ENCODE results near the gene SZT2. TPM values are rescaled to one million over a fixed set of nuclear protein-coding genes. Genes with fewer than 3 reads are reported as not detected.

The SZT2 gene
- total RNA-seq, 6 experiments from 2014 or later: 12.7 to 30.4 (median 19.2) TPM

DNA sequence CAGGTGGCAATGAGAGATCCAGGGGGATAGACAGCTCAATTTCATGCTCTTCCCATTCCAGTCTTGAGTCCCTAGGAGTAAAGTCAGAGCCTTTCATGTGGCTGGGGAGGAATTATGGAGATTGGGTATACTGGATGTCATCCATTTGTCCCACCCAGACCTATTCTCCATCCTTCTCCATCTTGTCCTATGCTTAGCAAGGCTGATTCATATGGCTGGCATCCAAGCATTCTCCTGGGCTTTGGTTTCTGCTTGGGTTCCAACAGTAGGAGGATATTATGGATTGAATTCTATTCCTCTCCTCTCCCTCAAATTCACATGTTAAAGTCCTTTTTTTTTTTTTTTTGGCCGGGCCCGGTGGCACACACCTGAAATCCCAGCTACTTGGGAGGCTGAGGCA lies 34.8 kb upstream of the SZT2 start:
- Histone ChIP-seq H3K27ac (no peak overlapping the region), H3K27me3 (no peaks in the 10 kb centered on the region), H3K9me3 (no peaks in the 10 kb centered on the region), H3K4me1 (peaks cover 0 to 18% (median 6%) of the 10 kb centered on the region in 4 donors), H3K36me3 (no peaks in the 10 kb centered on the region), H3K4me3 (no peak overlapping the region)
- no peak for TF ChIP-seq POLR2A (IDR thresholded peaks at IDR 0.05)
- TF ChIP-seq, protein P1, sequence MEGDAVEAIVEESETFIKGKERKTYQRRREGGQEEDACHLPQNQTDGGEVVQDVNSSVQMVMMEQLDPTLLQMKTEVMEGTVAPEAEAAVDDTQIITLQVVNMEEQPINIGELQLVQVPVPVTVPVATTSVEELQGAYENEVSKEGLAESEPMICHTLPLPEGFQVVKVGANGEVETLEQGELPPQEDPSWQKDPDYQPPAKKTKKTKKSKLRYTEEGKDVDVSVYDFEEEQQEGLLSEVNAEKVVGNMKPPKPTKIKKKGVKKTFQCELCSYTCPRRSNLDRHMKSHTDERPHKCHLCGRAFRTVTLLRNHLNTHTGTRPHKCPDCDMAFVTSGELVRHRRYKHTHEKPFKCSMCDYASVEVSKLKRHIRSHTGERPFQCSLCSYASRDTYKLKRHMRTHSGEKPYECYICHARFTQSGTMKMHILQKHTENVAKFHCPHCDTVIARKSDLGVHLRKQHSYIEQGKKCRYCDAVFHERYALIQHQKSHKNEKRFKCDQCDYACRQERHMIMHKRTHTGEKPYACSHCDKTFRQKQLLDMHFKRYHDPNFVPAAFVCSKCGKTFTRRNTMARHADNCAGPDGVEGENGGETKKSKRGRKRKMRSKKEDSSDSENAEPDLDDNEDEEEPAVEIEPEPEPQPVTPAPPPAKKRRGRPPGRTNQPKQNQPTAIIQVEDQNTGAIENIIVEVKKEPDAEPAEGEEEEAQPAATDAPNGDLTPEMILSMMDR (IDR thresholded peaks at IDR 0.05): no peak
- 73% methylated on average over 2 of the region's 2 CpGs for WGBS (ENCODE audit: insufficient coverage, low coverage, low lambda C conversion rate, missing lambda C conversion rate)
- ATAC-seq (no peak), DNase-seq (no peak)
- intact Hi-C loops (cut with DNase I): no loop called here

GRCh38 chr1:43357251-43357650 lies 32.4 kb upstream of the SZT2 start:
- intact Hi-C loops (cut with DNase I): no loop called here
- no peak for DNase-seq
- no peaks in the 10 kb centered on the region for H3K9me3 ChIP-seq
- H3K4me1 ChIP-seq: peaks cover 0 to 13% (median 5%) of the 10 kb centered on the region in 4 donors
- H3K36me3 ChIP-seq: peaks cover 0 to 6% (median 0%) of the 10 kb centered on the region in 4 donors
- H3K27ac ChIP-seq: no peak overlapping the region
- WGBS (ENCODE audit: insufficient coverage, low coverage, low lambda C conversion rate, missing lambda C conversion rate): 88% methylated on average over 4 of the region's 4 CpGs
- ATAC-seq: no peak
- H3K4me3 ChIP-seq: no peak overlapping the region
- H3K27me3 ChIP-seq: no peaks in the 10 kb centered on the region
- TF ChIP-seq, protein P1 (IDR thresholded peaks at IDR 0.05): no peak
- no peak for TF ChIP-seq POLR2A (IDR thresholded peaks at IDR 0.05)

GRCh38 chr1:43358121-43358745 lies 31.5 kb upstream of the SZT2 start:
- Histone ChIP-seq H3K4me3 (peak overlapping the region; percentile 41 to 70 (median 69)), H3K4me1 (peaks cover 0 to 13% (median 5%) of the 10 kb centered on the region in 4 donors), H3K27me3 (no peaks in the 10 kb centered on the region), H3K27ac (peak overlapping the region; percentile 50 to 58 (median 53)), H3K9me3 (no peaks in the 10 kb centered on the region), H3K36me3 (peaks cover 0 to 13% (median 3%) of the 10 kb centered on the region in 4 donors)
- ATAC-seq: peak; percentile 22 to 52 (median 38)
- intact Hi-C loops (cut with DNase I): no loop called here
- TF ChIP-seq, protein P1 (IDR thresholded peaks at IDR 0.05): peak in 3 of 4 donors; percentile 22 to 44 (median 37)
- TF ChIP-seq POLR2A (IDR thresholded peaks at IDR 0.05): no peak
- WGBS (ENCODE audit: insufficient coverage, low coverage, low lambda C conversion rate, missing lambda C conversion rate): 0% methylated on average over 17 of the region's 33 CpGs
- DNase-seq: no peak

DNA sequence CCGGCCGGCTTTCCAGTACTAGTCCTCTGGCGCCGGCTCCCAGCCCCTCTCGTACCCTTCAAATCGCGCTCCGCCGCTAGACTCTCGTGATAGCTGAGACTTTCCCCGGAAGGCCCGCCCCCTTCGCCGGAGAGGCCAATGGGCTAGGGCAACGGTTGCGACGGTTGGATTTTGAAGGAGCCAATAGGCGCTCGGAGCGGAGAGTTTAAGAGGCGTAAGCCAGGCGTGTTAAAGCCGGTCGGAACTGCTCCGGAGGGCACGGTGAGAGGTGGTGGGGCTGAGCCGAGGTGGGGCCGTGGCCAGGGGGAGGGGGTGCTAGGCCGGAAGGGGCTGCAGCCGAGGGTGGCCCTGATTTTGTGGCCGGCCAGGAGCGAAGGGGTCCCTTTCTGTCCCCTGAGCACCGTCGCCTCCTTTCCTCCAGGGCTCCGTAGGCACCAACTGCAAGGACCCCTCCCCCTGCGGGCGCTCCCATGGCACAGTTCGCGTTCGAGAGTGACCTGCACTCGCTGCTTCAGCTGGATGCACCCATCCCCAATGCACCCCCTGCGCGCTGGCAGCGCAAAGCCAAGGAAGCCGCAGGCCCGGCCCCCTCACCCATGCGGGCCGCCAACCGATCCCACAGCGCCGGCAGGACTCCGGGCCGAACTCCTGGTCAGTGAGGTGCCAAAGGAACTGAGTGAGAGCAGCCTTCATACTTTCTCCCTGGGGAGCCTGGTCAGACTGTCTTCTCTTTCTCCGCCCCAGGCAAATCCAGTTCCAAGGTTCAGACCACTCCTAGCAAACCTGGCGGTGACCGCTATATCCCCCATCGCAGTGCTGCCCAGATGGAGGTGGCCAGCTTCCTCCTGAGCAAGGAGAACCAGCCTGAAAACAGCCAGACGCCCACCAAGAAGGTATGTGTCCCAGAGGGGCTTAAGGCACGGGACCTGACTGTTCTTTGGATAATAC lies 30.7 kb upstream of the SZT2 start, which contains the start of gene CDC20:
CDC20 (plus strand) TSS at position 236 of the 948 bp plus-strand sequence; CDS start at position 471, 235 bp downstream.
- TF ChIP-seq, protein P1 (IDR thresholded peaks at IDR 0.05): no peak
- no peak for TF ChIP-seq POLR2A (IDR thresholded peaks at IDR 0.05)
- Histone ChIP-seq H3K4me1 (peaks cover 0 to 13% (median 5%) of the 10 kb centered on the region in 4 donors), H3K4me3 (peak within 1 kb of the TSS; percentile 41 to 70 (median 69)), H3K27ac (peak within 1 kb of the TSS; percentile 50 to 58 (median 53)), H3K36me3 (peaks cover 0 to 21% (median 8%) of the 10 kb centered on the region in 4 donors), H3K9me3 (no peaks in the 10 kb centered on the region), H3K27me3 (no peaks in the 10 kb centered on the region)
- DNase-seq (peak; percentile 98 to 99 (median 98)), ATAC-seq (peak; percentile 98 to 99 (median 99))
- intact Hi-C loops (cut with DNase I): no loop called here
- WGBS (ENCODE audit: insufficient coverage, low coverage, low lambda C conversion rate, missing lambda C conversion rate): 1% methylated on average over 14 of the region's 59 CpGs

Data from right lobe of liver (tissue), 6 donors.